NCI-H2107 (cell line): ENCODE data around the gene AFTPH.
"Not testable (repeated sequence)": the region's sequence is repeated elsewhere in the genome, so short reads cannot be mapped to it uniquely, and the experiment has no call there.

ENCODE experiments used
- DNase-seq: peaks from one replicate; lab custom pipeline; 2025; lab: John Stamatoyannopoulos, UW

Gene AFTPH

DNA sequence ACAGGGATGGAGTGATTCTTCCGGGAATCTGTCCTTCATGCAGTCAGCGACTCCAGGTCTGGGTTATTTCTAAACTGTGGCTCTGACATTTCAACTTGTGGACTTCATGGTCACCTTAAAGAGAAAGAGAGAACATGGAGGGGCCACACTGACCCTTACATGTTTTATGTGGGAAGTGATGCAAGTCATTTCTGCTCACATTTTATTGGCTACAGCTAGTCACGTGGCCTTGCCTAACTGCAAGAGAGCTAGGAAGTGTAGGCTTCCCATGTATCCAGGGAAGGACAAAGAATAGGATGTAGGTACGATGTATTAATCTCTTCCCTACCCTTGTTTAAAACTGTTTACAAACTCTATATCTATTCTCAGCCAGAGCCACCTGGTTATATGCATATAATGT, 30.3 kb upstream of the AFTPH start:
- no peak for DNase-seq

DNA sequence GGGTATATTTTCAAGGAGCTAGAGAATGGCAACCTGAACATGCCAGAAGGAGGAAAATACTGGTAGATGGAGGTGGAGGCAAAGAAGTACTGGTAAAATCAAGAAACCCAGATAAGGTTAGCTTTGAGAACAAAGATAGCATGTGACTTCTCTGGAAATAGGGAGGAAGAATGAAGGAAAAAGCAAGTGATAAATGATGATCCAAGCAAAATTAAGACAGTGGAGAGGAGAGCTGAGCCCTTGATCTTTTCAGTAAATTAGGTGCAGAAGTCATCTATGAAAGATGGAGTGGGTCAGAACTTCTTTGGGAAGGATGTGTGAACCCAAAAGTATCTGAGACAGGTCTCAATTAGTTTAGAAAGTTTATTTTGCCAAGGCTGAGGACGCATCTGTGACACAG, 25.7 kb upstream of the AFTPH start:
- DNase-seq, result no peak

GRCh38 chr2:64500549-64500948, 23.6 kb upstream of the AFTPH start:
- no peak for DNase-seq

GRCh38 chr2:64501946-64502345, 22.2 kb upstream of the AFTPH start:
- no peak for DNase-seq

DNA sequence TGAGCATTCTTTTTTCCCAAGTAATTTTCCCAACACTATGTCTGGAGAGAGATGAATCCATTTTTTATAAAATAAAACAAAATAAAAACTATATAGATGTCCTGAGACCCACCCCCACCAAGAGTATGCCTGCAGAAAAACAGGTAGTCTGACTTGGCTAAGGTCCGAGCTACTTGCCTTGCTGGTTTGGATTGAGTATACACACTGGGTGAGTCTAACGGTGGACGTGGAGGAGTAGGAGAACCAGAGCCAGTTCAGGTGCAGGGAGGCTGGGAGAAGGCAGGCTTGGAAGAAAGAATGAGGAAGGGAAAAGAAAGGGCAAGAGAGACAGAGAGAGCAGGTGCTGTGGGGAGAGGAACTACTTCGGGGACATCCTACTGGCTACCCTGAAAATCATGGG, 21.3 kb upstream of the AFTPH start:
- no peak for DNase-seq

DNA sequence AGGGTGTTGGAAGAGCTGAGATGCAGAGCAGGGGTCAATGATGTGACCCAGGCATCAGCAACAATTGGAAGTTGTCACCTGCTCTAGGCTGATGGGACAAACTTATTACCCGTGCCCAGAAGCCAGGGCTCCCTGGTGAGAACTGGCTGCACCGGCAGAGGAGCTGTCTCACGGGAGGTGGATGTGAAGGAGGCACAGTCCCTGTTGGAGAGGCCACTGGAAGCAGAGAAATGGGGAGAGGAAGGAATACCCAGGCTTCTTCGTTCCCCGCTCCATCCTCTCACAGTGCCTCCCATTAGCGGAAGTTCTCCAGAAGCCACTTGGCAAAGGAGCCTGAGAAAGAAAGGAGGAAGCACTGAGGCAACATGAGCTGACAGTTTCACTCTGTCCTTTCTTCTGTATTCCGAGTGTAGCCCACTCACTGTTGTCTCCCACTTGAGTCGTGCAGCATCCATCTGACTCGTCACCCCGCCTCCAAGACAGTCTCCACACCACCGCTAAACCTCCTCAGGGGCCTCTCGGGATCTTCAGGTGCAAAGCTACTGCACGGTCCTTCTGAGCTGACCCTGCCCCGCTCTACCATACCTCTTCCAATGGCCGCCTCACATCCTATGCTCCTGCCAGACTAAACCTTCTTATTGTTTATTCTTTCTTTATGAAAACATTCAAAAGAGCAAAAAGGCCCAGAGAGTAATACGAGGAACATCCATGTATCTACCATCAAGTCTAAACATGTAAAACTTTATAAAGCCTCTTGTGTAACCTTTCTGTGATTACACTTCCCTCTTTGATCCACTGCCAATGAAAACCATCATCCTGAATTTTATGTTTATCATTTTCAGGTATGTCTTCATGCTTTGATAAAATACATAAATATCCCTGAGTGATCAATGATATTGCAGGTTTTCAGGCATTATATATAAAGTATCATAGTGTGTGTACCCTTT, 19.1 kb upstream of the AFTPH start:
- DNase-seq, result no peak

DNA sequence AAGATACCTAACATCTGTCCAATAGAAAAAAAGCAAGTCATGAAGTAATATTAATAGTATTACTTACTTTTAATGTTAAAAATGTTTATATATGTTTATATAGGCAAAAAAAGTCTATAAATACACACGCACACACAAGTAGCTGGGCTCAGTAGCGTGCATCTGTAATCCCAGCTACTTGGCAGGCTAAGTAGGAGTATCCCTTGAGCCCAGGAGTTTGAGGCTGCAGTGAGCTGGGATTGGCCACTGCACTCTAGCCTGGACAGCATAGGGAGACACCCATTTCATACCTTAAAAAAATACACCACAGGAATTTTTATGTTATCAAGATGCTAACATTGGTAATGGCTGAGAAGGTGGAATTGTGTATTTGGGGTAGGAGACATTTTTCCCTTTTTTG, 17.4 kb upstream of the AFTPH start:
- no peak for DNase-seq

DNA sequence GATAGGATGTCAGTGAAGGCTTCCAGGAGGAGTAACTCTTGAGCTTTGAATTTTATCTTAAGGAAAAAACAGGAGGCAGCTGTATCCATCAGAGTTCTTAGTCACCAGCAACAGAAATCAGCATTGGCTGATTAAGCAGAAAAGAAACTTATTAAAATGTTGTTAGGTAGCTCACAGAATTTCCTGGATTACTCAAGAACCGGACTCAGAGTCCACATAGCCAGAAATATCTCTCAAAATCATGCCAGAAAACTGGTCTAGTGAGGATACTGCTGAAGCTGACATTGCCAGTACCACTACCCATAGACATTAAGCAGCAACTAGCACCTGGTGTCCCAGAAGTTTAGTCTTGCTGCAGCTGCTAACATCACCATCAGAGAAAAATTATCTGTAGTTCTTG, 10.1 kb upstream of the AFTPH start:
- DNase-seq, result no peak

DNA sequence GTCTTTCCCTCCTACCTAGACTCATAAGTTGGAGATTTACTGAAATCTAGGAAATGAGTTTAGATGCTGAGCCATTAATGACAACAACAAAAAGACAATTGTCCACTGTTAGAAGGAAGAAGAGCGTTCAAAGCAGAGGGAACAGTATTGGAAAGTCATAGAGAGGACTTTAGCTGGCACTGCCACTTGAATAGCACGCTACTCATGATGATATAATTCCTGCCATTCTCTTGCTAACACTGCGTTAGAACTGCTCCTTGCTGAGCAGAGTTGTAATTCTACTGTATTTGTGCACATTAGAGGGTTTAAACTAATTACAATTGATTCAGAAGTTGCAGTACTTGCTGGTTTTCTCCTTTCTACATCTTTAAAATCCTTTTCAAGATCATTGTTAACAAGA, 9.0 kb upstream of the AFTPH start:
- DNase-seq, result no peak

GRCh38 chr2:64516651-64517510, 7.2 kb upstream of the AFTPH start:
- no peak for DNase-seq

DNA sequence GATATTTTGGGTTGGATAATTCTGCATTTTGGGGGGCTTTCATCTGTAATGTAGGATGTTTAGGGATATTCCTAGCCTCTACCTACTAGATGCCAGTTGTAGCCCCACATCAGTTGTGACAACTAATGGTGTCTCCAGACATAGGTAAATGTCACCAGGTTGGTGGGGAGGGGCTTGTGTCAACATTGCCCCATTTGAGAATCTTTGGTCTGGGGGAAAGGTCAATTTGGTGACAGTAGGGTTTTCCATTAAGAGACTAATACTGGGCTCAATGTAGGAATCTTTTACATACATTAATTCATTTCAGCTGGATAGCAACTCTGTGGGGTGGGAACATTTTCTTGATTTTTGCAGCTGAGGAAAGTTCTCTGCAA, 6.6 kb upstream of the AFTPH start:
- DNase-seq, result no peak

GRCh38 chr2:64522843-64523428, 1.2 kb upstream of the AFTPH start:
- DNase-seq, result peak; percentile 23

- no peak for DNase-seq
Observed at GRCh38 chr2:64524604-64525316, 632 bp downstream of the AFTPH start.

DNA sequence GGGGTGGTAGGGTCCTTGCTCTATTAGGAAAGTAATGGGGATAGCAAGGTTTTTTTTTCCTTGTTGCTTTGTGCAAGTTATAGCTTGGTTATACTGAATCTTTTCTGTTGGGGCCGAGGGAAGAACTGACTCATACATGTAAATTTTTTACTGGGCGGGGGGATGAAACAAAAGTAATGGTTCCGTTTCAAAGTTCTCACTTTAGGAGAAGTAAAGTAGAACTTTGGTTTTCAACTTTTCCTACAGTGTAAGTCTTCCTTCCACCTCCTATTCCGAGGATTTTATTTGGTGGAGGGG, 1.1 kb downstream of the AFTPH start:
- no peak for DNase-seq

GRCh38 chr2:64526034-64526433, 1.9 kb downstream of the AFTPH start:
- DNase-seq, result no peak

DNA sequence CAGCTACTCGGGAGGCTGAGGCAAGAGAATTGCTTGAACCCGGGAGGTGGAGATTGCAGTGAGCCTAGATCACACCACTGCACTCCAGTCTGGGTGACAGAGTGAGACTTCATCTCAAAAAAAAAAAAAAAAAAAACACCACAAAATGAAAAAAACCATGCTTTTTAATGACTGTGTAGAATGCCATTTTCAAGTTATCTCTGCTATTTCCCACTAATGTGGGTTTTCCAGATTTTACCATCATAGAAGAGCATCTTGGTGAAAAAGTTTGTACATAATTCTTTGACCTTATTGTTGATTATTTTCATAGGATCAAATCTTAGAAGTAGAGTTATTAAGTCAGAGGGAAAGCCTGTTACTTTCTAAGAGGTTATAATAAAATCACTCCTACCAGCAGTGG, 6.8 kb downstream of the AFTPH start:
- not testable (repeated sequence) for DNase-seq

DNA sequence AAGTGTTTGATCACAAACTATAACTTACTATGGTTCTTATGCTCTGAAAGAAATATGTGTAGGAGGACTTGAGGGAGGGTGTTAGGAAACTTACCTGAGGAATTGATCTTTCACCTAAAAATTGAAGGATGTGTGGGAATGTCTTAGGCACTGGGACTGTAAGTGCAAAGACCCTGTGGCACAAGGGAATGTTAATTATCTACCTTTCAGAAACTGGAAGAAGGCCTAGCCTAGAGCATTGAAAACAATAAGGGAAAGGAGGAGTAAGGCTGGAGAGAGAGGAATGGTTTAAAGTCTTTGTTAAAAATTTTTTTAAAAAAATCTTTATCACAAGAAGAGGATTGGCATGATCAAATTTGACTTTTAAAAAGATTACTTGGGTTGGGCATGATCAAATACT, 7.9 kb downstream of the AFTPH start:
- DNase-seq, result no peak

DNA sequence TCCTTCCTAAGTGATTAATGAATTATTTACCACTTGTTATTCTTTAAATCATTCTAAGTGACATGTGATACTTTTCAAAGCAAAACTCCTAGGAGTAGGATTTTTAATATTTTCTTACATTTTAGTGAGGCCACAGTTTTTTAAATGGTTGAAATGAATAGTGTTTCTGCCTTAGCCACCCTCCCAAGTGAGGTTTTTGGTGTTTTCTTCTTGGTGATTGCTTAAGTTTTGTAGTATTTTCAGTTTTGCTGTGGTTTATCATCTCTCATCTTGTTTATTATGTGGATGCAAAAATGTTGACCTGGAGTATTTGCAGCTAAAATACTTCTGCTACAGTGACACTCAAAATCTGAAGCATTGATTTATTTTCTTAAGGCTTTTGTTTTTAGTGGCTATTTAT, 9.8 kb downstream of the AFTPH start:
- DNase-seq, result no peak

DNA sequence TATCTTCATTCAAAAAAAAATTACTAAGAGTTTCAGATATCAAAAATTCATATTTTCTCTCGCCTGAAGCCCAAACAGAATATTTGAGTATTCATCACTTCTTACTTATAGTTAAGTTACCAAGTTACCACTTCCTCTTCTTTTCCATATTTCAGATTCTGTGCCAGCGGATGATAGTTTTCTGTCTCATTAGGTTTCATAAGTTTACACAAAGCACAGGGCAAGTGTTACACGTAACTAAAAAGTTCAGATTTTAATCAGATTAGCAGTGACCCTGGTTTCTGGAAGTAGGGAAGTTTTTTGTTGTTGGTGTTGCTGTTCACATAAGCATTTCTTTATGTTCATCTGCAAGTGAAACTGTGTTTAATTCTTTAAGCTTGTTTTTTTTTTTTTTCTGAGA, 10.2 kb downstream of the AFTPH start:
- no peak for DNase-seq

DNA sequence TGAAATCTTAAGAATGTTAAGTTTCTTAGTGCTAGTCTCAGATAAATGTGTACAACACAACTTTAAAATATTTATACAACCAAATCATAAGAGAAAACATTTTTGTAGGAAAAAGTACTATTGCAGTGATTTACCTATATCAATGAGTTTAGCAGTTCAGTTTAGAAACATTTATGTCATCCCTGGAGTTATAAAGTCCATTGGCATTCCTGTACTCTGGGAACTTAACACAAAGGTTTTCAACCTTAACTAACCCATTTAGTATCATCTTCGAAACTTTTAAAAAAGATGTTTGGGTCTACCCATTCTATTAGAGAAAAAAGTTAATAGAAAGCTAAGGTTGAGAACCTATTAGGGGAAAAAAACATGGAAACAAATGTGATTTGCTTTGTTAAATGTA, 10.9 kb downstream of the AFTPH start:
- no peak for DNase-seq

- no peak for DNase-seq
Observed at GRCh38 chr2:64537991-64538390, 13.9 kb downstream of the AFTPH start.

- DNase-seq, result no peak
Observed at GRCh38 chr2:64538764-64539433, 14.8 kb downstream of the AFTPH start.
